Skeletal muscle satellite cell (primary cell): Measurements from ENCODE around the gene LCAT. TPM values are rescaled to one million over a fixed set of nuclear protein-coding genes. Genes with fewer than 3 reads are reported as not detected.
A peak's percentile ranks its signal among the peaks of the same experiment; 100 is the strongest.

Experiments
- H3K27me3 ChIP-seq: 2 replicates; pipeline ENCODE4 v1.7.0; 2013; ENCODE audit warnings: low read length; ENCODE audit not compliant: control insufficient read depth, insufficient read depth
- H3K36me3 ChIP-seq: 2 replicates; pipeline ENCODE4 v1.7.0; 2013; ENCODE audit warnings: mild to moderate bottlenecking, control low read depth, low read length; ENCODE audit not compliant: insufficient read depth
- H3K4me1 ChIP-seq: 2 replicates; pipeline ENCODE4 v1.7.0; 2013; ENCODE audit warnings: low read length; ENCODE audit not compliant: control insufficient read depth, insufficient read depth
- H3K4me2 ChIP-seq: 2 replicates; pipeline ENCODE4 v1.7.0; 2013; ENCODE audit warnings: mild to moderate bottlenecking, low read length
- H3K4me3 ChIP-seq: 2 replicates; pipeline ENCODE4 v1.7.0; 2013; ENCODE audit warnings: low read length
- H3K9ac ChIP-seq: 2 replicates; pipeline ENCODE4 v1.7.0; 2013; ENCODE audit warnings: mild to moderate bottlenecking, low read depth, low read length, moderate library complexity
- H3K9me3 ChIP-seq: replicated peaks from 2 replicates; pipeline ENCODE4 v1.7.0; 2013; ENCODE audit warnings: mild to moderate bottlenecking, control low read depth, low read length
- total RNA-seq: library from RNA; depleted of rRNA; stranded (reverse); fragments of >200 nt; gene quantifications from 2 replicates; pipeline ENCODE4 v1.2.3, GENCODE V29; 2012; rRNA removed

The LCAT gene
- total RNA-seq, result 4.8 and 10.6 TPM in 2 replicates

GRCh38 chr16:67943619-67944504, at the start of gene LCAT:
LCAT (minus strand) TSS chr16:67944120; CDS start chr16:67944101, 19 bp downstream.
- no peak within 1 kb of the TSS for H3K4me2 ChIP-seq
- peak within 1 kb of the TSS; percentile 54 for H3K9ac ChIP-seq
- H3K36me3 ChIP-seq, result peaks cover 95% of the 10 kb centered on the region
- H3K4me1 ChIP-seq, result peaks cover 23% of the 10 kb centered on the region
- H3K4me3 ChIP-seq, result no peak within 1 kb of the TSS
- H3K9me3 ChIP-seq, result no peaks in the 10 kb centered on the region
- H3K27me3 ChIP-seq, result no peaks in the 10 kb centered on the region

GRCh38 chr16:67993207-67994039, 49.5 kb upstream of the LCAT start:
- H3K9me3 ChIP-seq, result no peaks in the 10 kb centered on the region
- no peaks in the 10 kb centered on the region for H3K27me3 ChIP-seq
- peak overlapping the region; percentile 60 for H3K4me3 ChIP-seq
- peak overlapping the region; percentile 75 for H3K9ac ChIP-seq
- H3K4me2 ChIP-seq, result peak overlapping the region; percentile 87
- H3K36me3 ChIP-seq, result no peaks in the 10 kb centered on the region
- peaks cover 9% of the 10 kb centered on the region for H3K4me1 ChIP-seq

GRCh38 chr16:67992661-67993206, 48.8 kb upstream of the LCAT start:
- Histone ChIP-seq H3K9me3 (no peaks in the 10 kb centered on the region), H3K9ac (no peak overlapping the region), H3K4me1 (peaks cover 10% of the 10 kb centered on the region), H3K36me3 (no peaks in the 10 kb centered on the region), H3K4me3 (peak overlapping the region; percentile 60), H3K4me2 (peak overlapping the region; percentile 87), H3K27me3 (no peaks in the 10 kb centered on the region)

GRCh38 chr16:67990018-67990386, 46.1 kb upstream of the LCAT start:
- Histone ChIP-seq H3K36me3 (no peaks in the 10 kb centered on the region), H3K9me3 (no peaks in the 10 kb centered on the region), H3K4me2 (no peak overlapping the region), H3K4me1 (peaks cover 12% of the 10 kb centered on the region), H3K9ac (no peak overlapping the region), H3K27me3 (no peaks in the 10 kb centered on the region), H3K4me3 (no peak overlapping the region)

GRCh38 chr16:67989322-67990017, 45.5 kb upstream of the LCAT start:
- peaks cover 12% of the 10 kb centered on the region for H3K4me1 ChIP-seq
- H3K4me2 ChIP-seq, result no peak overlapping the region
- no peaks in the 10 kb centered on the region for H3K9me3 ChIP-seq
- no peak overlapping the region for H3K9ac ChIP-seq
- H3K36me3 ChIP-seq, result no peaks in the 10 kb centered on the region
- no peaks in the 10 kb centered on the region for H3K27me3 ChIP-seq
- H3K4me3 ChIP-seq, result no peak overlapping the region

GRCh38 chr16:67988675-67989074, 44.8 kb upstream of the LCAT start:
- H3K9me3 ChIP-seq, result no peaks in the 10 kb centered on the region

GRCh38 chr16:67987460-67988160, 43.7 kb upstream of the LCAT start:
- no peaks in the 10 kb centered on the region for H3K27me3 ChIP-seq
- no peaks in the 10 kb centered on the region for H3K36me3 ChIP-seq
- no peak overlapping the region for H3K9ac ChIP-seq
- peaks cover 3% of the 10 kb centered on the region for H3K4me1 ChIP-seq
- H3K4me3 ChIP-seq, result no peak overlapping the region
- H3K4me2 ChIP-seq, result no peak overlapping the region
- no peaks in the 10 kb centered on the region for H3K9me3 ChIP-seq

More at GRCh38 chr16:67988675-67989074, 44.8 kb upstream of the LCAT start:
- peaks cover 11% of the 10 kb centered on the region for H3K4me1 ChIP-seq
- H3K9ac ChIP-seq, result no peak overlapping the region
- no peaks in the 10 kb centered on the region for H3K36me3 ChIP-seq
- no peak overlapping the region for H3K4me2 ChIP-seq
- H3K4me3 ChIP-seq, result no peak overlapping the region
- no peaks in the 10 kb centered on the region for H3K27me3 ChIP-seq

- no peaks in the 10 kb centered on the region for H3K36me3 ChIP-seq
- H3K9me3 ChIP-seq, result no peaks in the 10 kb centered on the region
- no peaks in the 10 kb centered on the region for H3K27me3 ChIP-seq
- no peak overlapping the region for H3K4me3 ChIP-seq
- H3K9ac ChIP-seq, result no peak overlapping the region
- no peak overlapping the region for H3K4me2 ChIP-seq
- peaks cover 3% of the 10 kb centered on the region for H3K4me1 ChIP-seq
These were observed 43.0 kb upstream of the LCAT start for GRCh38 chr16:67986949-67987348.

- H3K9ac ChIP-seq, result no peak overlapping the region
- peaks cover 12% of the 10 kb centered on the region for H3K27me3 ChIP-seq
- H3K9me3 ChIP-seq, result no peaks in the 10 kb centered on the region
- no peak overlapping the region for H3K4me3 ChIP-seq
- no peaks in the 10 kb centered on the region for H3K4me1 ChIP-seq
- no peak overlapping the region for H3K4me2 ChIP-seq
- no peaks in the 10 kb centered on the region for H3K36me3 ChIP-seq
These were observed 38.2 kb upstream of the LCAT start for GRCh38 chr16:67982011-67982696.

GRCh38 chr16:67979955-67980678, 36.2 kb upstream of the LCAT start, which contains the start of gene DPEP3:
DPEP3 (minus strand) TSS chr16:67980499; CDS start chr16:67980380, 119 bp downstream.
- H3K4me1 ChIP-seq, result no peaks in the 10 kb centered on the region
- no peak within 1 kb of the TSS for H3K4me2 ChIP-seq
- H3K9ac ChIP-seq, result no peak within 1 kb of the TSS
- peaks cover 27% of the 10 kb centered on the region for H3K27me3 ChIP-seq
- H3K9me3 ChIP-seq, result no peaks in the 10 kb centered on the region
- no peaks in the 10 kb centered on the region for H3K36me3 ChIP-seq
- no peak within 1 kb of the TSS for H3K4me3 ChIP-seq
